ENCODE results near the gene DLGAP5. TPM values are rescaled to one million over a fixed set of nuclear protein-coding genes. Genes with fewer than 3 reads are reported as not detected.

Gene DLGAP5
- total and polyA plus RNA-seq, 2 of the 4 experiments (the other 2 are of a cell fraction), result 14.9 to 19.0 TPM

DNA sequence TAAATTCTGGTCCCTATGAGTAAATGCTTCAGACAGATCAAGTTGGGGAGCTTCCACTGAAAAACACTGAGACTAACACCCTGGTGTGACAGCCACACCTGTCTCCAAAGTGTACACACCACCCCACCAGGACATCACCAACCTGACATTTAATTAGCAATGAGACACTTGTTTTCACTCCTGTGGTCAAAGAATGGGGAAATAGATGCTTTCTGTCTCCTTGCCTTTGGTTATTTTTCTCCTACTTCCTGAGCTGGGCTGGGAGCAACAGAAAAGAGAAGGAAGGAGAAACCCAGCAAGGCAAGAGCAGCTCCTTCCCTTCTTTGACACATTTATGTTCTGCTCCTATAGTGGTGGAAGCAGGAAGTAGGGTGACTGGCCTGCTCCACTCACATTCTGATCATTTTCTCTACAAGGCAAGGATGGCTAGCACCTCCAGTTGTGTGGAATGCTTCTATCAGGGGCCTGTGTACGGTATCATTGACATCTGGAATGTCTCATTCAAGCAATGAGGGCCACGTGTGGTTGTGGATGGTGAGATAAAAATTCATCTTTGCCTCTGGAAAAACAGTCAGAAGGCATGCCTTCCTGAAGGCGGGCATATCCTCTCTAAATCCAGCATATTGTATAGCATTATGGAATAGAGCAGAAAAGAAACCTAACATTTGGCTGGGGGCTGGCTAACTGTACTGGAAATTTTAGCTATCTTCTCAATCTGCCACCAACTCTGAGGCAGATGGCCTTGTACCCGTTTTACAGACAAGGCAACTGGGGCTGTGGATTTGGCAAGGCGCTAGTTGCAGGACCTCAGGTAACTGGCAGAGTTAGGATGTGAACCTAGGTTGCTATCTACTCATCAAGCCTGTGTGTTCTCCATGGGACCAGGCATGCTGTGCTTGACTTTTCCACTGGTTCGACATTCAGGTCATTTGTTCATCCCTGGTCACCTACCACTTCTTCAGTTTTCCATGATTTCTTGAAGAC lies 87.1 kb downstream of the DLGAP5 start (continued):
- TF ChIP-seq, protein P1, sequence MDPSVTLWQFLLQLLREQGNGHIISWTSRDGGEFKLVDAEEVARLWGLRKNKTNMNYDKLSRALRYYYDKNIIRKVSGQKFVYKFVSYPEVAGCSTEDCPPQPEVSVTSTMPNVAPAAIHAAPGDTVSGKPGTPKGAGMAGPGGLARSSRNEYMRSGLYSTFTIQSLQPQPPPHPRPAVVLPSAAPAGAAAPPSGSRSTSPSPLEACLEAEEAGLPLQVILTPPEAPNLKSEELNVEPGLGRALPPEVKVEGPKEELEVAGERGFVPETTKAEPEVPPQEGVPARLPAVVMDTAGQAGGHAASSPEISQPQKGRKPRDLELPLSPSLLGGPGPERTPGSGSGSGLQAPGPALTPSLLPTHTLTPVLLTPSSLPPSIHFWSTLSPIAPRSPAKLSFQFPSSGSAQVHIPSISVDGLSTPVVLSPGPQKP (IDR thresholded peaks at IDR 0.05; ENCODE audit: borderline replicate concordance, low read depth, low read length), result no peak
- no peak for TF ChIP-seq FOS (IDR thresholded peaks at IDR 0.05; ENCODE audit: low read depth, low read length)
